Bronchial epithelial cell (primary cell): Measurements from ENCODE around the gene C4BPA. TPM values are rescaled to one million over a fixed set of nuclear protein-coding genes. Genes with fewer than 3 reads are reported as not detected.

Source experiments
- DNase-seq: peaks from one replicate; pipeline ENCODE4 v3.0.0-alpha.2; 2010; ENCODE audit warnings: low read depth
- FAIRE-seq: peaks from 2 replicates; lab custom pipeline; 2011; peaks lifted over from hg19 to GRCh38; lab: Jason Lieb, UNC
- H3K27me3 ChIP-seq: 2 replicates; pipeline ENCODE4 v1.5.1; 2011; ENCODE audit warnings: low read length; ENCODE audit not compliant: control insufficient read depth, insufficient read depth
- H3K36me3 ChIP-seq: 2 replicates; pipeline ENCODE4 v1.5.1; 2011; ENCODE audit warnings: low read length; ENCODE audit not compliant: control insufficient read depth, insufficient read depth
- H3K4me3 ChIP-seq: 2 replicates; pipeline ENCODE4 v1.5.1; 2011; ENCODE audit warnings: mild to moderate bottlenecking, low read depth, low read length, control low read depth
- CTCF ChIP-seq: IDR thresholded peaks from 2 replicates; pipeline ENCODE4 v1.5.1; 2011; ENCODE audit warnings: mild to moderate bottlenecking, moderate library complexity, low read length, control low read depth, inconsistent platforms; ENCODE audit not compliant: insufficient read depth, severe bottlenecking
- total RNA-seq: library from RNA; depleted of rRNA; stranded (reverse); fragments of >200 nt; gene quantifications from 2 replicates; pipeline ENCODE4 v1.2.1, GENCODE V29; 2014

Gene C4BPA
- total RNA-seq, 1 donor from 2014 or later, result not detected

GRCh38 chr1:207064561-207064960 lies 39.5 kb upstream of the C4BPA start:
- no peak for TF ChIP-seq CTCF

GRCh38 chr1:207067185-207067584 lies 36.8 kb upstream of the C4BPA start:
- FAIRE-seq (no peak), DNase-seq (no peak)
- Histone ChIP-seq H3K36me3 (peaks cover 12% of the 10 kb centered on the region), H3K27me3 (no peaks in the 10 kb centered on the region), H3K4me3 (no peak overlapping the region)
- TF ChIP-seq CTCF, result no peak

More at GRCh38 chr1:207064561-207064960, 39.5 kb upstream of the C4BPA start:
- peaks cover 16% of the 10 kb centered on the region for H3K36me3 ChIP-seq
- no peaks in the 10 kb centered on the region for H3K27me3 ChIP-seq
- DNase-seq (no peak), FAIRE-seq (no peak)
- no peak overlapping the region for H3K4me3 ChIP-seq

GRCh38 chr1:207067665-207068064 lies 36.4 kb upstream of the C4BPA start:
- no peak overlapping the region for H3K4me3 ChIP-seq
- DNase-seq (no peak), FAIRE-seq (no peak)
- TF ChIP-seq CTCF, result no peak
- no peaks in the 10 kb centered on the region for H3K27me3 ChIP-seq
- peaks cover 10% of the 10 kb centered on the region for H3K36me3 ChIP-seq

GRCh38 chr1:207069061-207069460 lies 35.0 kb upstream of the C4BPA start:
- no peak for TF ChIP-seq CTCF
- no peak for DNase-seq
- FAIRE-seq, result no peak
- Histone ChIP-seq H3K4me3 (no peak overlapping the region), H3K36me3 (peaks cover 10% of the 10 kb centered on the region), H3K27me3 (no peaks in the 10 kb centered on the region)

GRCh38 chr1:207069858-207070506 lies 34.1 kb upstream of the C4BPA start:
- FAIRE-seq, result no peak
- DNase-seq, result no peak
- Histone ChIP-seq H3K36me3 (peaks cover 8% of the 10 kb centered on the region), H3K27me3 (no peaks in the 10 kb centered on the region), H3K4me3 (no peak overlapping the region)
- no peak for TF ChIP-seq CTCF

GRCh38 chr1:207070811-207071210 lies 33.2 kb upstream of the C4BPA start:
- no peak for DNase-seq
- no peak for TF ChIP-seq CTCF
- FAIRE-seq, result no peak
- Histone ChIP-seq H3K4me3 (no peak overlapping the region), H3K27me3 (no peaks in the 10 kb centered on the region), H3K36me3 (peaks cover 8% of the 10 kb centered on the region)
